Calu3 (cell line): Measurements from ENCODE around the gene XIRP1. TPM values are rescaled to one million over a fixed set of nuclear protein-coding genes. Genes with fewer than 3 reads are reported as not detected.

Experiments used
- BruUV-seq: library from RNA; stranded (reverse); fragments of 400-500 nt; replicated peaks from 2 replicates; lab custom pipeline; 2021; lab: Mats Ljungman, UMichigan
- CTCF ChIA-PET: fragments of 300-600 bp; sonication (Branson Sonifier 250); formaldehyde crosslinking; loops from one replicate; lab custom pipeline; 2022; ENCODE audit warnings: antibody characterized with exemption; lab: Charles Lee
- DNase-seq: peaks from one replicate; pipeline ENCODE4 v3.0.0; 2022
- H3K27ac Mint-ChIP-seq: one replicate; pipeline ENCODE4 v1.8.0; 2022; ENCODE audit warnings: mixed read lengths; ENCODE audit not compliant: unreplicated experiment
- H3K27me3 Mint-ChIP-seq: one replicate; pipeline ENCODE4 v1.8.0; 2022; ENCODE audit warnings: mixed read lengths; ENCODE audit not compliant: unreplicated experiment
- H3K36me3 Mint-ChIP-seq: one replicate; pipeline ENCODE4 v1.8.0; 2022; ENCODE audit warnings: mild to moderate bottlenecking, moderate library complexity, mixed read lengths; ENCODE audit not compliant: insufficient read depth, unreplicated experiment
- H3K4me1 Mint-ChIP-seq: one replicate; pipeline ENCODE4 v1.8.0; 2022; ENCODE audit warnings: mild to moderate bottlenecking, low read depth, mixed read lengths; ENCODE audit not compliant: unreplicated experiment
- H3K4me3 Mint-ChIP-seq: one replicate; pipeline ENCODE4 v1.8.0; 2022; ENCODE audit warnings: mild to moderate bottlenecking, low read depth, moderate library complexity, mixed read lengths; ENCODE audit not compliant: unreplicated experiment
- H3K9me3 Mint-ChIP-seq: one replicate; pipeline ENCODE4 v1.8.0; 2022; ENCODE audit warnings: low read depth, mixed read lengths; ENCODE audit not compliant: unreplicated experiment
- CTCF ChIP-seq: fragments of 200-600 bp; IDR thresholded peaks from one replicate; pipeline ENCODE4 v1.8.0; 2022; ENCODE audit warnings: antibody characterized with exemption; ENCODE audit not compliant: unreplicated experiment
- intact Hi-C: fragments of 100-400 bp; cut with micrococcal nuclease; formaldehyde crosslinking; loops from one replicate; pipeline ENCODE4 v1.10.0; 2022; ENCODE audit not compliant: unreplicated experiment
- total RNA-seq: library from RNA; stranded (reverse); gene quantifications from 2 replicates; pipeline ENCODE4 v1.2.3, GENCODE V29; 2022

The XIRP1 gene
- total RNA-seq, 1 experiment from 2014 or later = not detected

GRCh38 chr3:39170461-39170860 is 21.9 kb downstream of the XIRP1 start:
- Mint-ChIP-seq H3K27me3 (no peaks in the 10 kb centered on the region), H3K4me3 (no peak overlapping the region), H3K27ac (no peak overlapping the region), H3K4me1 (peaks cover 8% of the 10 kb centered on the region), H3K36me3 (no peaks in the 10 kb centered on the region), H3K9me3 (no peaks in the 10 kb centered on the region)
- no peak for TF ChIP-seq CTCF
- DNase-seq = no peak
- BruUV-seq = no TSS peak
- CTCF ChIA-PET = no interaction called here
- intact Hi-C loops = no loop called here

- Mint-ChIP-seq H3K9me3 (no peaks in the 10 kb centered on the region), H3K27me3 (no peaks in the 10 kb centered on the region), H3K4me3 (no peak overlapping the region), H3K4me1 (peaks cover 8% of the 10 kb centered on the region), H3K27ac (no peak overlapping the region), H3K36me3 (no peaks in the 10 kb centered on the region)
- no peak for DNase-seq
- no TSS peak for BruUV-seq
- intact Hi-C loops = no loop called here
- TF ChIP-seq CTCF = no peak
- CTCF ChIA-PET = no interaction called here
Measured at GRCh38 chr3:39169712-39170111, 22.7 kb downstream of the XIRP1 start.

GRCh38 chr3:39168156-39168780 is 24.1 kb downstream of the XIRP1 start:
- Mint-ChIP-seq H3K4me3 (no peak overlapping the region), H3K36me3 (no peaks in the 10 kb centered on the region), H3K27me3 (no peaks in the 10 kb centered on the region), H3K27ac (no peak overlapping the region), H3K9me3 (no peaks in the 10 kb centered on the region), H3K4me1 (peaks cover 8% of the 10 kb centered on the region)
- intact Hi-C loops = no loop called here
- CTCF ChIA-PET = interaction anchor here (0.8 kb wide), 1 partner anchor 328 kb away, joined by 3 read pairs; no protein-coding TSS in a partner anchor
- TF ChIP-seq CTCF = no peak
- no TSS peak for BruUV-seq
- DNase-seq = no peak

GRCh38 chr3:39166932-39167532 is 25.4 kb downstream of the XIRP1 start:
- Mint-ChIP-seq H3K4me1 (peaks cover 8% of the 10 kb centered on the region), H3K4me3 (no peak overlapping the region), H3K9me3 (no peaks in the 10 kb centered on the region), H3K27ac (peak overlapping the region; percentile 13), H3K36me3 (no peaks in the 10 kb centered on the region), H3K27me3 (no peaks in the 10 kb centered on the region)
- intact Hi-C loops = no loop called here
- CTCF ChIA-PET = interaction anchor here (0.7 to 1.5 kb wide), 3 partner anchors 11 to 121 kb away, joined by 3 to 7 read pairs (median 4); no protein-coding TSS in a partner anchor
- no peak for DNase-seq
- BruUV-seq = no TSS peak
- no peak for TF ChIP-seq CTCF
